Coronary artery (tissue), 2 donors: ENCODE data around the gene KLHDC2.
A peak's percentile ranks its signal among the peaks of the same experiment; 100 is the strongest.
"Not testable (repeated sequence)": the region's sequence is repeated elsewhere in the genome, so short reads cannot be mapped to it uniquely, and the experiment has no call there.

Source experiments
- DNase-seq: peaks from one replicate; pipeline ENCODE4 v3.0.0-alpha.2; 2017; ENCODE audit warnings: low spot score
- H3K27ac ChIP-seq, 2 donors: fragments of 200-600 bp; sonication (generic); one replicate each; pipeline ENCODE4 v1.5.1; 2016 to 2019
- H3K4me3 ChIP-seq: fragments of 200-600 bp; sonication (generic); 2 replicates; pipeline ENCODE4 v1.5.1; 2016; ENCODE audit warnings: mild to moderate bottlenecking, moderate library complexity
- CTCF ChIP-seq: fragments of 200-600 bp; sonication (generic); IDR thresholded peaks from one replicate; pipeline ENCODE4 v1.5.1; 2019; ENCODE audit warnings: antibody characterized with exemption

Gene KLHDC2

GRCh38 chr14:49769171-49769570, 1.2 kb downstream of the KLHDC2 start:
- DNase-seq = no peak
- peak overlapping the region; percentile 91 for H3K4me3 ChIP-seq
- TF ChIP-seq CTCF = no peak
- peak overlapping the region; percentile 90 to 96 for H3K27ac ChIP-seq

GRCh38 chr14:49769581-49770211, 1.7 kb downstream of the KLHDC2 start:
- Histone ChIP-seq H3K4me3 (peak overlapping the region; percentile 91), H3K27ac (peak overlapping the region in 1 of 2 donors; percentile 90)
- TF ChIP-seq CTCF = no peak
- DNase-seq = no peak

GRCh38 chr14:49770212-49770817, 2.4 kb downstream of the KLHDC2 start:
- Histone ChIP-seq H3K4me3 (peak overlapping the region; percentile 42), H3K27ac (no peak overlapping the region)
- no peak for DNase-seq
- TF ChIP-seq CTCF = no peak

- not testable (repeated sequence) for DNase-seq, H3K27ac ChIP-seq, H3K4me3 ChIP-seq
Measured at GRCh38 chr14:49771691-49772090, 3.7 kb downstream of the KLHDC2 start.

- no peak for TF ChIP-seq CTCF
- Histone ChIP-seq H3K4me3 (no peak overlapping the region), H3K27ac (no peak overlapping the region)
- no peak for DNase-seq
Measured at GRCh38 chr14:49774106-49774505, 6.2 kb downstream of the KLHDC2 start.

GRCh38 chr14:49778421-49778820, 10.5 kb downstream of the KLHDC2 start:
- H3K27ac ChIP-seq = no peak overlapping the region
- no peak overlapping the region for H3K4me3 ChIP-seq
- no peak for TF ChIP-seq CTCF
- DNase-seq = no peak

- not testable (repeated sequence) for H3K4me3 ChIP-seq, DNase-seq, H3K27ac ChIP-seq
Measured at GRCh38 chr14:49781040-49781439, 13.1 kb downstream of the KLHDC2 start.

- DNase-seq = no peak
- no peak for TF ChIP-seq CTCF
- H3K4me3 ChIP-seq = no peak overlapping the region
- no peak overlapping the region for H3K27ac ChIP-seq
Measured at GRCh38 chr14:49783394-49784014, 15.6 kb downstream of the KLHDC2 start.
